Measurements from ENCODE around the gene H2BK1.

H2BK1 gene

DNA sequence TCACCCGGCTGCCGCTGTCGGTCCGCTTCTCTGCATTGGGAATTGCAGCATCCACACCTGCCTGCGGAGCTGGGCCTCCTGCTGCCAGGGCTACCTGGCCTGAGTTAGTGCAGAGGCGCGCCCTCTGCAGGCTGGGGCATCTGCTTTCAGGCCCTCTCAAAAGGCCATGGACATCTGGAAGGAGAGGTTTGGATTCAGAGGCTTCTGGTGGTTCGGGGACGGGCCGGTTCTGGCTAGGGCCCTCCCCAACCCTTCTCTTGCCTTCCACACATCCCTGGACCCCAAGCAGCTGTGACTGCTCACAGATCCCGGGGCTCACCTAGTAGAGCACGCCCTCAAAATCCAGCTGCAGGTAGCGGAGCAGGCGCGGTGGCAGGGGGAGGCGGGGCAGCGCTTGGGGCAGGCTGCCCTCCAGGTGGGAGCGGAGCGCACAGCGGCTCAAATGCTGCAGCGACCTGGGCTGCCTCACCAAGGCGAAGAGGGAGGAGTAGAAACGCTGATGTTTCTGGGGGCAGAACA, 34.4 kb downstream of the H2BK1 start:
- DNase-seq = no peak

DNA sequence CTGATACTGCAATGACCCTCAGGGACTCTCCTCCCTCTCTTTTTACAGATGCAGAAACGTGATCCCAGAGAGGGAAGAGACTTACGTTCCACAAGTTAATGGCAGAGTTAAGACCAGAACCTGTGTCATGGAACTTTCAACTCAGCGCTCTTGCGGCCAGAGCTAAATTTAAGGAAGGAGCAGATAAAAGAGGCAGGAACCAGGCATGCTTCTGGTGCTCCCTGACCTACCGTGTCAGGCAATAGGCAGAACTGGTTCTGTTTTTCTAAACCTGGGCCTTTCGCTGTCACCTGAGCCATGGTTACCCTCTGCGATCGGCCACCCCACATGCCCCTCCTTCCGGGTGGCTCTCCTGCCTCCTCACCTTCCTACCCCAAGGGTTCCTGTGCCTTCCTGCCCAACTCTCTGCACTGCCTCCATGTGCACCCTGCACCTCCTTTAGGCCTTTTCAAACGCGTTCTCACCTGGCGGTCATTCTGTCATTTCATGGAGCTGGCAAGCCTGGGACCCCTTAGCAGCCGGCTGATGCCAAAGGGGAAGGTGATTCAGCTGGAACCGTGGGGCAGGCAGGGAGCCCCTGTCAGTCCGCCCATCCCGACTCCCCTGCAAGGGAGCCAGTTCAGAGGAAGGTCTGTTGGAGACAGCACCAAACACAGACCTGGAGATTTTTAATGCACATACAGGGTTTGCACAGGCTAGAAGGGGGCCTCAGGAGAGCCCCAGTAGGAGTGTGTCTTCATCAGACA, 35.1 kb downstream of the H2BK1 start:
- no peak for DNase-seq

DNA sequence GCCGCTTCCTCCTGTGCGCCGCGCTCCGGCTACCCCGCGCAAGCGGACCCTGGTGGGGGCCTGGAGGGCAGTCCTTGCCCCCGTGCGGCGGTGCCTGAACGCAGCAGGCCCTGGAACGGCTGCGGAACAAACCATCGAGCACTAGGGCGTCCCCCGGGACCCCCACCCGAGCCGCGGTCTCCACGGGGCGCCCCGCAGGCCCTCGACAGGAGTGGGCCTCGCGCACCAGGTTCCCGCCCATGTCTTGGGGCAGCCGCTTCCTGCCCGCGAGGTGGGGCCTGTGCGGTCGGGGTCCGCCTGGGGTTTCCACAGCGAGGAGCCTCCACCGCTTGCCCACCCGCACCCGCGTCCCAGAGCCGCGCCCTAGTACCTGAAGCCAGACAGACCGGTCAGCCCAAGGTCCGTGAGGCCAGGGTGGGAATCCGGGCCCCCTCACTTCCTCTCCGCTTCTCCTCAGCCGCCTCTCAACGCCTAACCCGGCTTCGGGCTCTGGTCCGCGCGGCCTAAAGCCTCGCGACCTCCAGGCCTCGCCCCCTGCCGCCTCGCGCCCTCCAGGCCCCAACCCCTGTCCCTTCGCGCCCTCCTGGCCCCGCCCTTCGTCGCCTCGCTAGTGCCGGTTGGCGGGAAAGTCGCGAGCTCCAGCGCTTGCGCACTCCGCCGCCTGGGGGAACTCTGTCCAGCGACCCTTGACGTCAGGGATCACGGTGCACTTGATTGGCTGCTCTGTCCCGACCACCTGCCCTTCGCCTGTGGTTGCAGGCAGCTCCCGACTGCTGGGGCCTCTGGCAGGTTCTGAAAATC, 35.8 kb downstream of the H2BK1 start:
- DNase-seq = peak in 1 of 2 donors; percentile 18

DNA sequence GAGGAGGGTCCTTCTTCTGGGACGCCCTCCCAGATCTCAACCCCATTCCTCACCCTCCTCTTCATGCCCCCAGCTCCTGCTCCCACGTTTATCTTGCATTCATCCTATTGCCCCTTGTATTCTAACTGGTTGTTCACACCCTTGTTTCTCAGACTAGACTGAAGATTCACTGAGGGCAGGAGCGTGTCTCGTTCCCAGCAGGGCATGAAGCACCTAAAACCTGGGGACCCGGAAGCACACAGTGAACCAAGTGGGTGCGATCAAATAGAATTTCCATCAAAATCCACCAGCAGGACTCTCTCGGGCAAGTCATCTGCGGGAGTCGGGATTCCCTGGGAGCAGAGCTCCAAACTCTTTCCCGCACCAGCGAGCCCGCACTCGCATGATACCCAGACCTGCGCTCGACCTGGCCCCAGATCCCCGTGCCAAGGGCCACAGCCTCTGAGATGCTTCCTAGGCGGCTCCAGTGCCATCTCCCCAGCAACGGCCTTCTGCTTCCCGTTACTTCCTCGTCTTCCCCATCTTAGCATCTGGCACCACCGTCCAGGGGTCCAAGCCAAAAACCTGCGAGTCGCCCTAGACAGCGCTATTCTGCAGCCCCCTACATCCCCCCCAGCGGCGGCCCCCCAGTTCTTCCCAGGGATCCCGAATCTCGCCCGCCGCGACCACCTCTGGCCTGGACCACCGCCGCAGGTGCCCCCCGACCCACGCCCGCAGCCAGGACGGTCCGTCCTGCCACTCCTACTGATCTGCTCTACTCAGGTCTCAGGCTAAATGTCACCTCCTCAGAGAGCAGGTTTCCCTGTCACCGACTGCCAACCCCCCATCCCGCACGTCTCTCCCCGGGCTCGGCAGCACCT, 36.7 kb downstream of the H2BK1 start:
- DNase-seq = no peak

DNA sequence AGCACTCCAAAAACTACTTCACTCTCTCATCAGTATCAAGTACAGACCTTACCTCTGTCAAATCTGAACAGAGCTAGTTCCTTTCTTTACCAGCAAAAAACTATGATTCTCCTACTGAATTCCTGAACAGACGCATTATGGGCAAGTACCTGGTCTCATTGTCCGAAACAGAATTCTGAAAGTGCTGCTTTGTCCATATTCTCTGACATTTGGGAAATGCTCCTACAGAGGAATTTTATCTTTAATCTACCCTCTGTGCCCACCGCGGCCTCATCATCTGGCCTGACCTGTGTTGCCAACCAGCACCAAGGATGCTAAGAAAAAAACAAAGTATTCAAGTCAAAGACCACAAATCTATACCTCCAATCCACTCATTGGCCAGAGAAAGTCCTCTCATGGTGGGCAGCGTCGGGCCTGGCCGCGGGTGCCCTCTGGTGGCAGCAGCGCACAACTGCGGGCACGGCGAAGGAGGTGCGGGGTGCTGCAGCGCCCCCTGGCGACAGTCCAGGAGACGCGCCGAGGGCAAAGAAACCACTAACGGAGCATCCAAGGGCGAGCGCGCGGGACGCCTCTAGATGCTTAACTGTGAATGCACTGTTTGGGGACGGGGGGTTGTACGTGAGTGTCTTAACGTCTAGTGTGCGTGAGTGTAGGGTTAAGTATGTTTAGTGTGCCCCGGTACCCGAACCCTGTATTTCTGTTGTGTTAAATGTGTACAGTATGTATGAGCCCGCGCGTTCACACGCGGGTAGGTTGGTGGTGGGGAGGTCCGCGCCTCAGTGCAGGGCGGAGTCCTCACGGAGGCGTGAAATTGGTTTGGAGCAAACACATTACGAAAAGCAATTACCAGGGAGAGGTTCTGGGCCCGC, 37.8 kb downstream of the H2BK1 start:
- DNase-seq = peak; percentile 74 to 75

DNA sequence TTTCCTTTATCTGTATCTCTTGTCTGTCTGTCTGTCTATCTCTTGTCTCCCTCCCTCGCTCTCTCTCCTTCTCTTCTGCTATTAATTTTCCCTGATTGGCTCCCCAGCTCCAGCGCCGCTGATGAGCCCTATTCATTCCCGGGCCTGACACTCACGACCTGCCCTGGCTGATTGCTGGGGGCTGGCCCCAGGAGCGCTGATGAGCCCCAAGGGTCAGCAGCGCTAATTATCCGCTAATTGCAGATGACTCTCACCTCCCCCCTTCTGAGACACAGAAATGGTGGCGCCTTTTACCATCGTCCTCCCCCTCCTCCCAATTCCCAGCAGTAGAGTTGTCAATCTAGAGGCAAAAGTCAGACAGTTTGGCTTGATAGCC, 41.5 kb downstream of the H2BK1 start:
- DNase-seq = no peak

DNA sequence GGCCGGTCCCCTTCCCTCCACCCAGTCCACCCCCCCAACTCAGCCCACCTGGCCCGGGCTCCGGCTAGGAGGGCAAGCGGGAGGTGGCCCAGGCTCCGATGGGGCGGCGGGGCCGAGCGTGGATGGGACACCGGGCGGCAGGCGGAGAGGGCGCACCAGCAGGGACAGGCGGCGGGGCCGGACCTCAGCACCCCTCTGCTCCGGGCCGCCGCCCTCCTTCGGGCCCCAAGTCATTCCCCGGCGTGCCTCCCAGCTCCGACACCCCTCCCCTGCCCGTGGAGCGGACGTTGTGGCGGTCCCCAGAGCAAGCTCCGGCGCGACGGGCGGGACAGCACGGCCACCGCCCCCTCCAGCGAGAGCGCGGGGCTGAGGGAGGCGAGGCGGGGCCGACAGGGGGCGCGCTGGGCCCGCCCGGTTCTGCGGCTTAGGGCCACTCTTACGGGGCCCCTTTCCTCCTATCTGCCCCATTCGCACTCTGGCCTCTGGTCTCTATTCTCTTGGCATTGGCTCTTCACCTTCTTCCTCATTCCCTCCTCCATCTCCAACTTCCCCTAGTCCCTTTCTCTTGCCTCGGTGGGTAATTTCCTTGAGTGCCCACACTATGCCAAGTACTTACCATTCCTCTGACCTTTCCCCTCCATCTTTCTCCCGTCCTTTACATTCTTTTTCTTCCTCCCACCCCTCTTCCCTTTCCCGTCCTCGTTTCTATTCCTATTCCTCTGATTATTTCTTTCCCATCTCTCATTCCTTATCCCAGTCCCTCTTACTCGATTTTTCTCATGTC, 42.1 kb downstream of the H2BK1 start:
- DNase-seq = peak; percentile 48 to 55

DNA sequence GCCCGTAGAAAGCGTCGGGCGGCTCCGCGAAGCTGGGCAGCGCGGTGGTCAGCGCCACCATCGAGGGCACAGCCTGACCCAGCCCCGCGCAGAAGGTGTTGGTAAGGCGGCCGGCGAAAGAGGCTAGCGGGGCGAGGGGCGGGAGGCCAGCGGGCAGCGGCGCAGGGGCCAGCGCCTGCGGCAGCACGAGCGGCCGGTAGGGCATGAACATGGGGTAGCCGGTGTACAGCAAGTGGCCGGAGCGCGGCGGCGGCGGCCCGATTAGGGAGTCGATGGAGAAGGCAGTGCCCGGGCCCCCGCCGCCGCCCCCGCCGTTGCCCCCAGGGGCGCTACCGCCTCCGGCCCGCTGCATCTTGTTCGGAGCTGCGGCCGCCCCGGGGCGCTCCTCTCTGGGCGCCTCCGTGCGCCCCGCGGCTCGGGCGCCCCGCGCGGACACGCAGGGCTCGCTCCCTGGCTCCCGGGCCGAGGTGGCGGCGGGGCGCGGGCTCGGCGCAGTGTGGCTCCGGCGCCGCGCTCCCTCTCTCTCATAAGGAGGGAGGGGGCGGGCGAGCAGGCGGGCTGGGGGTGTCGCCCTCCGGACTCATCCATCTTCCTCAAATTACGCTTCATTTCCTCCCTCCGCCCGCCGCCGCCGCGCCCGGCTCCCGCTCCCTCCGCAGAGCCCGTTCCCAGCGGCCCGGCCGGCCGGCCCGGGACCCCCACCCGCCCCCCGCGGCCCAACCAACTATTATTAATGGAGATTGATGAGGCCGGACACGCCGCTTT, 42.9 kb downstream of the H2BK1 start, which contains the start of gene GBX1:
TSS of gene GBX1 (minus strand) at position 498 of the 765 bp plus-strand sequence. CDS start at position 352, 146 bp downstream.
- no peak for DNase-seq

DNA sequence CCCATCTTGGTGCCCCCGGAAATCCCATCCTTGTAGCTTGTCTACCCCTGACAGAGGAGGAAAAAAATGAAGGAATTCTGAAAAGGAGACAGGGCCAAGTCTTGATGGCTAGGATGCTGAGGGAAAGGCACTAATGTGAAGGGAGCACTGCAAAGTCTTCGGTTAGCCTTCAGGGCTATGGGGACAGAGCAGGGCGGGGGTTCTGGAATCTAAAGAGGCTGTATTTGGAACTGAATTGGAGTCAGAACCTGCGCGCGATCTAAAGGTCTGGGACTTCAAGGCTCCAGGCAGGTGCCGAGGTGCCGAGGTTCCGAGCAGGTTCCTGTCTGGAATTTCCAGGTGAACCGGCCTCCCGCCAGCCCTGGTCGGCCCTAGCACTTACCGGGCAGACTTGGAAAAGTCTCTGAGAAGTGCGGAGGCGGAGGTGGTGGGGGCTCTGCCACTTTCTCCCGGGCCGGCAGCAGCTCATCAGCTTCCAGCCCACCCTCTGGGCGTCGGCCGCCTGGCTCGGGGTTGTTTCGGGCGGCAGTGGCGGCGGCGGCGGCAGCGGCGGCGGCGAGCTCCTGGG, 43.6 kb downstream of the H2BK1 start:
- no peak for DNase-seq

DNA sequence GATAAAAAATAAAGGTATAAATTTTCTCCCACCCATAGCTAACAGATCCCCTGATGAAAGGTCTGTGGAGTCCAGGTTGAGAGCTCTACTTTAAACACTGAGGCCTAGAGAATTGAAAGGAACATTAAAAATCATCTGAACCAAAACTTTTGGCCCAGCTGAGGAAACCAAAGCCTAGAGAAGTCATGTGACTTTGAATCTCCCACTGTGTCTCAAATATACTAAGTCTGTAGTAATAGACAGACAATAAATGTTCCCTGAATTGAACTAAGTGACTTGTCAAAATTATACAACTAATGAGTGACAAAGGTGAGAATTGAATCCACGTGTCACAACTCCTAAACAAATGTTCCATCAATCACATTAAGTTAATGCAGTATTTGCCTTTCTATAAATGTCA, 48.5 kb downstream of the H2BK1 start:
- DNase-seq = no peak
